IPS-18c (cell line): Measurements from ENCODE around the gene KCNK13.
"Not testable (repeated sequence)": the region's sequence is repeated elsewhere in the genome, so short reads cannot be mapped to it uniquely, and the experiment has no call there.

Experiments used
- H3K4me3 ChIP-seq: 2 replicates; pipeline ENCODE4 v1.7.0; 2013; ENCODE audit warnings: low read depth, mild to moderate bottlenecking, low read length, moderate library complexity; ENCODE audit not compliant: insufficient read depth
- H3K9me3 ChIP-seq: one replicate; pipeline ENCODE4 v1.6.1; 2013; ENCODE audit warnings: mild to moderate bottlenecking, low read length, moderate library complexity; ENCODE audit not compliant: control insufficient read depth, insufficient read depth

The KCNK13 gene

DNA sequence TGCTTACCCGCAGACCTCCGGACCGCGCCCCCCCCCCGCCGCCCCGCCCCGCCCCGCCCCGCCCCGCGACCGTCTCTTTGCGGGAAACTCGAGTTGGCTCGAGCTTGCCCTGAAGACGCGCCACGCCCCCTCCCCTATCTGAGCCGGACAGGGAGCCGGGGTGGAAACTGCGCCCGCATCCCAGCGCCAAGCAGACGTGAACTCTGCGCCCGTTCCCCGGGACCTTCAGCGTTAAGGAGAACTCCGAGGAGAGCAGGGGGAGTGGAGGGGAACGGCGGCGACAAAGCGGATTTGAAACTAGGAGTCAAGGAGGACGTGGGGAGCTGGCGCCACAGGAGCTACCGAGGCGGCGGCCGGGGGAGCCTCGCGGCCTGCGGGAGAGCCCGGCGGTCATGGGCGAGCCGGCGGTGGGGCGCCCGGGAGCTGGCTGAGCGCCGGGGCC, at the start of gene KCNK13:
TSS of gene KCNK13 (plus strand) at position 310 of the 442 bp plus-strand sequence. CDS start 212 bp downstream, outside the sequence.
- peak within 1 kb of the TSS; percentile 57 for H3K4me3 ChIP-seq
- H3K9me3 ChIP-seq = no peaks in the 10 kb centered on the region

- no peak overlapping the region for H3K4me3 ChIP-seq
- H3K9me3 ChIP-seq = peaks cover 3% of the 10 kb centered on the region
Measured at GRCh38 chr14:90017371-90017770, 44.4 kb upstream of the KCNK13 start.

- Histone ChIP-seq H3K9me3 (no peaks in the 10 kb centered on the region), H3K4me3 (no peak overlapping the region)
Measured at GRCh38 chr14:90019824-90020523, 41.8 kb upstream of the KCNK13 start.

GRCh38 chr14:90023176-90023896, 38.5 kb upstream of the KCNK13 start:
- Histone ChIP-seq H3K4me3 (no peak overlapping the region), H3K9me3 (no peaks in the 10 kb centered on the region)

- Histone ChIP-seq H3K9me3 (no peaks in the 10 kb centered on the region), H3K4me3 (no peak overlapping the region)
Measured at GRCh38 chr14:90024910-90025309, 36.9 kb upstream of the KCNK13 start.

GRCh38 chr14:90026608-90027007, 35.2 kb upstream of the KCNK13 start:
- not testable (repeated sequence) for H3K9me3 ChIP-seq, H3K4me3 ChIP-seq

DNA sequence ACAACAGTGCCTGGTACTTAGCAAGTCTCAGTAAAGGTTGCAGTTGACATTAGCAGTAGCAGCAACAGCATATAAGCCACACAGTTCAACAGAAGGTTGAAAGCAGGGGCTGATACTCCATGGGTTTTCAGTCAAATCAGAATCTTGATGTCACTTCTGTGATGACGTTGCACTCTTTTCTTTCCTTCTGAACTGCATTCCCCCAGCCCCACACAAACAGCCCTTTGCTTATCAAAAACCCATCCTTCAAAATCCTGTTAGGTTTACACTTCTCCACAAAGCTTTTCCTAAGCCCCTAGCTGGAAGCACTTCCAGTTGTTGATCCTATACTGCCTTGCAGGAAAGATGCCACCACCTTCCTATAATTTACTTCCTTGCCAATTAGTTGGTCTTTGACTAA, 34.0 kb upstream of the KCNK13 start:
- Histone ChIP-seq H3K9me3 (no peaks in the 10 kb centered on the region), H3K4me3 (no peak overlapping the region)

GRCh38 chr14:90034156-90034555, 27.6 kb upstream of the KCNK13 start:
- Histone ChIP-seq H3K9me3 (no peaks in the 10 kb centered on the region), H3K4me3 (no peak overlapping the region)

GRCh38 chr14:90034835-90035525, 26.8 kb upstream of the KCNK13 start:
- no peak overlapping the region for H3K4me3 ChIP-seq
- no peaks in the 10 kb centered on the region for H3K9me3 ChIP-seq

- H3K4me3 ChIP-seq = no peak overlapping the region
- no peaks in the 10 kb centered on the region for H3K9me3 ChIP-seq
Measured at GRCh38 chr14:90039253-90040010, 22.4 kb upstream of the KCNK13 start.

DNA sequence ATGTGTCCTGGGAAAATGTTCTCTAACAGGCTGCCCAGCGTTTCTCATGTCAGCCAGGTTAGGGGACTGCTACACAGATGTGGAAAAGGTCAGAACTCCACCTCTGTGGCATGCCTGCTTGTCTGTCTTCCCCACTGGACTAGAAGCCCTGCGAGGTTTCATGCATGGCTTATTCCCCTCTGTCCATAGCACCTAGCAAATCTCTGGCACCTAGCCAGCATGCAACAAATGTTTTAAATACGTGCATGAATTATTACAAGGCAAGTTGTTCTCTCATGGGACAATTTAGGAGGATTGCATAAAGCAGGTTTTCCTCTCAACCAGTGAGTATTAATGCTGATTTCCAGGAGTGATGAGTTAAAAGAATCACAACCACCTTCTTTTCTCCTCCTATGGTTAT, 21.4 kb upstream of the KCNK13 start:
- no peak overlapping the region for H3K4me3 ChIP-seq
- no peaks in the 10 kb centered on the region for H3K9me3 ChIP-seq

DNA sequence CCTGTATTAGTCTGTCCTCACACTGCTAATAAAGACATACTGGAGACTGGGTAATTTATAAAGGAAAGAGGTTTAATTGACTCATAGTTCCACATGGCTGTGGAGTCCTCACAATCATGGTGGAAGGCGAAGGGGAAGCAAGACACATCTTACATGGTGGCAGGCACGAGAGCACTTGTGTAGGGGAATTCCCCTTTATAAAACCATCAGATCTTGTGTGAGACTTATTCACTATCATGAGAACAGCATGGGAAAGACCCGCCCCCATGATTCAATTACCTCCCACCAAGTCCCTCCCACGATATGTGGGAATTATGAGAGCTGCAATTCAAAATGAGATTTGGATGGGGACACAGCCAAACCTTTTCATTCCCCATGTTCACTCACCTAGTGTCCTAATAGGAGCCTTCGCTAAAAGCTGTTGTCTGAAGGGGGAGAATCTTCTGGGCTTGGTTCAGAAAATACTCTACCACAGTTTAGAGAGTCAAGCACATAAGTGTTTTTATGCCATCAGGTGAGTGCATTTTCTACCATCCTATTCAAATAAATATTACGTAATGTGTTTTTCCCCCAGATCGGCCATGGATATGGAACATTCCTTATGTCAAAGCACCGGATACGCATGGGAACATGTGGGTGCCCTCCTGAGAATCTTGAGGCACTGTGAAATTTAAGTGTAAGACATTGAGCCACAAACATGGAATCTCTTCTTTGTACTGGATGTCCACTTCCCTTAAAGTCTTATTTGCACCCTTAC, 19.1 kb upstream of the KCNK13 start:
- no peak overlapping the region for H3K4me3 ChIP-seq
- no peaks in the 10 kb centered on the region for H3K9me3 ChIP-seq

- H3K4me3 ChIP-seq = no peak overlapping the region
- no peaks in the 10 kb centered on the region for H3K9me3 ChIP-seq
Measured at GRCh38 chr14:90045616-90046015, 16.2 kb upstream of the KCNK13 start.

GRCh38 chr14:90049390-90049789, 12.4 kb upstream of the KCNK13 start:
- H3K9me3 ChIP-seq = no peaks in the 10 kb centered on the region
- no peak overlapping the region for H3K4me3 ChIP-seq

DNA sequence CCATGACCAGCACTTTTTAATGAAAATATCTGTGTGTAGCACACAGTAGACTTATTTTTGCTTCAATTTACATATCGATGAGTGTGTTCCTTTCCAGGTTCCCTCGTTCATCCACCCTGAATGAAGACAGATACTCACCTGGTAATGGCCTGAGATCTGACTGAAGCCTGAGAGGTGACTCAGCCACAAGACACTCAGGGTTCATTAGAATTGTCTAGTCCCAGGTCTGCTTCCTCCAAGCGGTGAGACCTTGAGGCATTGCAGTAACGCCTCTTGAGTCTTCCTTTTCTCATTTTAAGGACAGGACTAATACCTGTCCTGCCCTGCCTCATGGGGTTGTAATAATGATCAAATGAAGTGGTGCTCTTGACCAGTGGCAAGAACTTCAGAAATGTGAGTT, 11.5 kb upstream of the KCNK13 start:
- Histone ChIP-seq H3K4me3 (no peak overlapping the region), H3K9me3 (no peaks in the 10 kb centered on the region)

GRCh38 chr14:90053044-90053443, 8.8 kb upstream of the KCNK13 start:
- H3K9me3 ChIP-seq = no peaks in the 10 kb centered on the region
- H3K4me3 ChIP-seq = no peak overlapping the region

GRCh38 chr14:90054803-90055202, 7.0 kb upstream of the KCNK13 start:
- Histone ChIP-seq H3K4me3 (no peak overlapping the region), H3K9me3 (no peaks in the 10 kb centered on the region)
